ENCODE results near the gene FAM20A.
A peak's percentile ranks its signal among the peaks of the same experiment; 100 is the strongest.
"Not testable (repeated sequence)": the region's sequence is repeated elsewhere in the genome, so short reads cannot be mapped to it uniquely, and the experiment has no call there.

The FAM20A gene

DNA sequence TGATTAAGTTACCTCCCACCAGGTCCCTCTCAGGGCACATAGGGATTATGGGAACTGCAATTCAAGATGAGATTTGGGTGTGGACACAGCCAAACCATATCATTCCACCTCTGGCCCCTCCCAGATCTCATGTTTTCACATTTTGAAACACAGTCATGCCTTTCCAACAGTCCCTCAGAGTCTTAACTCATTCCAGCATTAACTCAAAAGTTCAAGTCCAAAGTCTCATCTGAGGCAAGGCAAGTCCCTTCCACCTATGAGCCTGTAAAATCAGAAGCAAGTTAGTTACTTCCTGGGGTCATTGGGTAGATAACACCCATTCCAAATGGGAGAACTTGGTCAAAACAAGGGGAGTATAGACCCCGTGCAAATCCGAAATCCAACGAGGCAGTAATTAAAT is 83.6 kb downstream of the FAM20A start:
- H3K27ac Mint-ChIP-seq, H3K9me3 Mint-ChIP-seq, H3K4me3 Mint-ChIP-seq, ATAC-seq, DNase-seq, H3K27me3 Mint-ChIP-seq: not testable (repeated sequence)
- peaks cover 62% of the 10 kb centered on the region for H3K36me3 Mint-ChIP-seq (ENCODE audit: low read depth)
- peaks cover 50% of the 10 kb centered on the region for H3K4me1 Mint-ChIP-seq

GRCh38 chr17:68516732-68517131 is 84.4 kb downstream of the FAM20A start:
- no peak overlapping the region for H3K4me3 Mint-ChIP-seq
- peaks cover 58% of the 10 kb centered on the region for H3K36me3 Mint-ChIP-seq (ENCODE audit: low read depth)
- H3K9me3 Mint-ChIP-seq: no peaks in the 10 kb centered on the region
- ATAC-seq (no peak), DNase-seq (no peak)
- H3K27ac Mint-ChIP-seq: no peak overlapping the region
- peaks cover 53% of the 10 kb centered on the region for H3K4me1 Mint-ChIP-seq
- H3K27me3 Mint-ChIP-seq: no peaks in the 10 kb centered on the region

DNA sequence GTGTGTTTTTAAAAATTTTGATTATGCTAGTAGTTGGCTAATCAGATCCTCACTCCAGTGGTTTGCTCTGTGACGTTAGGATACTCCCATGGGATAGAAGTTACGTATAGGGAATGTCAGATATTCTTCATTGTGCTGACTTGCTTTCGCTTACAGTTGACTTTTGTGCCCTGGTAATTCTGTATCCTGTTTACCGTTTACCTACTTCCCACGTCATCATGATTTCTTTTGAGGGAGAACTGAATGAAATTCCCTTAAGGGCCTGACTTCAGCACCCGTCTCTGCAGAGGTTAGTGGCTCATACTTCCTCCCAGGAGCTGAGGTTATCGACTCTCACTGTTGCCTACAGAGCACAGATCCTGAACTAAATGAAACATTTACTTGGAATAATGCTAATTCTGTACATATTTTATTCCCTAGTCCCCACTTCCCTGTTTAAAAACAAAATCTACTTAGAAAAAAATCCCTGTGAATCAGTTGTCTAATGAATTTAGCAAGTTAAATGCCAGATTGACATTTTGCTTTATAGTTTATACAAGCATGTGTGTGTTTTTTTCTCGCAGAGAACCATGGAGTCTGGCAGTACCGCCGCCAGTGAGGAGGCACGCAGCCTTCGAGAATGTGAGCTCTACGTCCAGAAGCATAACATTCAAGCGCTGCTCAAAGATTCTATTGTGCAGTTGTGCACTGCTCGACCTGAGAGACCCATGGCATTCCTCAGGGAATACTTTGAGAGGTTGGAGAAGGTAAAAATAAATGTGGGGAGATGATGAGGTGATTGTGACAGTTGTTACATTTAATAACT is 86.1 kb downstream of the FAM20A start:
- Mint-ChIP-seq H3K27ac (no peak overlapping the region), H3K36me3 (ENCODE audit: low read depth) (peaks cover 54% of the 10 kb centered on the region), H3K4me1 (peaks cover 56% of the 10 kb centered on the region), H3K27me3 (no peaks in the 10 kb centered on the region), H3K4me3 (peak overlapping the region; percentile 99), H3K9me3 (no peaks in the 10 kb centered on the region)
- DNase-seq (no peak), ATAC-seq (no peak)

- Mint-ChIP-seq H3K36me3 (ENCODE audit: low read depth) (peaks cover 47% of the 10 kb centered on the region), H3K27ac (peak overlapping the region; percentile 96)
Observed at GRCh38 chr17:68513932-68514331, 87.2 kb downstream of the FAM20A start.

DNA sequence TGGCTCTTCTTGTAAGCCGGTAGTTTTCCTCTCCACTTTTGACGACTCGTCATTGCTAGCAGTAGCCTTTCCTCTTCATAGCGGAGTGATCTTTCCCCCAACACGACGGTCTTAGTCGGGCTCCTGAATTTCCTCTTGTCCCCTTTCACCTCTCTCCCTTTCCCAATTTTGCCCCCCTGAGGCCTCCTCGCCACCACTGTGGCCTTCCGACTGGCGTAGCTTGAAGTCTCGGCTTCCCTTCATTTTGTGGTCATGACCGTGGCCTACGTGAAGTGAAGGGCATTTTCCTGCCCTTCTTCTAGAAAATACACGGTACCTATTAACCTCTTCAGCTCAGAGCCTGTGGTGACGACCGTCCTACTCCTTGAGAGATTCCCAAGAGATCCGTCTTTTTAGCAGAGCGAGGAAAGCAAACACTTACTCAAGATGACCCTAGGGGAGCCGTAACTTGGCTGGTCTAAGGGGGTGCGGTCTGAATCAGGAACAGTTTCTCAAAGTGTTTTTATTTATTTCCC is 88.2 kb downstream of the FAM20A start:
- H3K27ac Mint-ChIP-seq: peak overlapping the region; percentile 96
- H3K27me3 Mint-ChIP-seq: no peaks in the 10 kb centered on the region
- H3K4me3 Mint-ChIP-seq: peak overlapping the region; percentile 99
- no peak for ATAC-seq
- H3K9me3 Mint-ChIP-seq: no peaks in the 10 kb centered on the region
- no peak for DNase-seq
- peaks cover 40% of the 10 kb centered on the region for H3K36me3 Mint-ChIP-seq (ENCODE audit: low read depth)
- H3K4me1 Mint-ChIP-seq: peaks cover 56% of the 10 kb centered on the region

More at GRCh38 chr17:68513932-68514331, 87.2 kb downstream of the FAM20A start:
- Mint-ChIP-seq H3K4me3 (peak overlapping the region; percentile 99), H3K27me3 (no peaks in the 10 kb centered on the region), H3K4me1 (peaks cover 53% of the 10 kb centered on the region), H3K9me3 (no peaks in the 10 kb centered on the region)
- no peak for DNase-seq
- ATAC-seq: no peak

- ATAC-seq (peak; percentile 91), DNase-seq (peak; percentile 92)
- peak within 1 kb of the TSS; percentile 99 for H3K4me3 Mint-ChIP-seq
- H3K9me3 Mint-ChIP-seq: no peaks in the 10 kb centered on the region
- peaks cover 62% of the 10 kb centered on the region for H3K4me1 Mint-ChIP-seq
- H3K27me3 Mint-ChIP-seq: no peaks in the 10 kb centered on the region
- H3K36me3 Mint-ChIP-seq (ENCODE audit: low read depth): peaks cover 34% of the 10 kb centered on the region
- H3K27ac Mint-ChIP-seq: peak within 1 kb of the TSS; percentile 99
Observed at GRCh38 chr17:68512247-68512959, 88.8 kb downstream of the FAM20A start, which contains the start of gene PRKAR1A. TSS of gene PRKAR1A (plus strand) at chr17:68512430. CDS start at chr17:68515400, 2,970 bp downstream.

DNA sequence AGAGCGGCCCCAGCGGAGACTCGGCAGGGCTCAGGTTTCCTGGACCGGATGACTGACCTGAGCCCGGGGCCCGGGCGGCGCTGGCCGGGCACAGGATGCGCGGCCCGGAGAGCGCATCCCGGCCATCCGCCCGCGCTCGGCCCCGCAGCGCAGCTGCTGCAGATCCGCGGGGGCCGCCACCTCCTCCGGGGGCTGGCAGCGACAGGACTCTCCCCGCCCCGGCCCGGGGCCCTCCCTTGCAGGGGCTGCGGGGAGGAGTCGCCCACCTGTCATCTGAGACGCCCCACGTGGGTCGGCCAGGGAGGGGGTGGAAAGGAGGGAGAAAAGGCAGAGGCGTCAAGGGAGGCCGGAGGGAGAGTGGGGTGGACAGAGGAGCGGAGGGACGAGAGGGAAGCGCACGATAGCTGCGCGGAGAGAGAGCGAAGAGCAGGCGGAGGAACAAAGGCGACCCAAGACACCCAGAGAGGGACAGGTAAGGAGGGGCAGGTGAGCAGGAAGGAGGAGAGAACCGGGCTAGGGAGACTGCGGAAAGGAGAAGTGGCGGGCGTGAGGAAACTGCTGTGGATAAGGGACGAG is 89.4 kb downstream of the FAM20A start:
- no peaks in the 10 kb centered on the region for H3K9me3 Mint-ChIP-seq
- H3K27me3 Mint-ChIP-seq: no peaks in the 10 kb centered on the region
- DNase-seq: peak; percentile 65
- ATAC-seq: peak; percentile 57
- H3K27ac Mint-ChIP-seq: peak overlapping the region; percentile 99
- H3K36me3 Mint-ChIP-seq (ENCODE audit: low read depth): peaks cover 27% of the 10 kb centered on the region
- H3K4me1 Mint-ChIP-seq: peaks cover 62% of the 10 kb centered on the region
- peak overlapping the region; percentile 99 for H3K4me3 Mint-ChIP-seq

DNA sequence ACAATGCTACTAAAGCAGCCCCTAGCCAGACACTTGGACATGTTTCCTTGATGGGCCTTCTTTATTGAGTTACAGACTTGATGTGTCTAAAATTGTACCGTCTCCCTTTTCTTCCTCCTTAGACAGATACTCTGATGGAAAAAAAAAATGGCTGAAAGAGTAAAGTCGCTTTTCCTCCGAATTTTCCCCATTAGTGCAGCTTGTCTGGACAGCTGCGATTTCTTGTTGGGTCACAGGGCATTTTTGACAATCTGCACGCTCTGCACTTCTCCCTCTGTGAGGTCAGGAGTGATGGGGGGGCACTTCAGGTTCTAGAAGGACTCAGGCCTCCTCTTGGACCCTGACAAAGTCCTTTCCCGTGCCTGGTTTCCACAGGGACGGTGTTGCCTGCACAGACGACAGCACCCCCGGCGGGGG is 89.9 kb downstream of the FAM20A start:
- ATAC-seq: no peak
- peak overlapping the region; percentile 74 for H3K27ac Mint-ChIP-seq
- peak overlapping the region; percentile 77 for H3K4me3 Mint-ChIP-seq

DNA sequence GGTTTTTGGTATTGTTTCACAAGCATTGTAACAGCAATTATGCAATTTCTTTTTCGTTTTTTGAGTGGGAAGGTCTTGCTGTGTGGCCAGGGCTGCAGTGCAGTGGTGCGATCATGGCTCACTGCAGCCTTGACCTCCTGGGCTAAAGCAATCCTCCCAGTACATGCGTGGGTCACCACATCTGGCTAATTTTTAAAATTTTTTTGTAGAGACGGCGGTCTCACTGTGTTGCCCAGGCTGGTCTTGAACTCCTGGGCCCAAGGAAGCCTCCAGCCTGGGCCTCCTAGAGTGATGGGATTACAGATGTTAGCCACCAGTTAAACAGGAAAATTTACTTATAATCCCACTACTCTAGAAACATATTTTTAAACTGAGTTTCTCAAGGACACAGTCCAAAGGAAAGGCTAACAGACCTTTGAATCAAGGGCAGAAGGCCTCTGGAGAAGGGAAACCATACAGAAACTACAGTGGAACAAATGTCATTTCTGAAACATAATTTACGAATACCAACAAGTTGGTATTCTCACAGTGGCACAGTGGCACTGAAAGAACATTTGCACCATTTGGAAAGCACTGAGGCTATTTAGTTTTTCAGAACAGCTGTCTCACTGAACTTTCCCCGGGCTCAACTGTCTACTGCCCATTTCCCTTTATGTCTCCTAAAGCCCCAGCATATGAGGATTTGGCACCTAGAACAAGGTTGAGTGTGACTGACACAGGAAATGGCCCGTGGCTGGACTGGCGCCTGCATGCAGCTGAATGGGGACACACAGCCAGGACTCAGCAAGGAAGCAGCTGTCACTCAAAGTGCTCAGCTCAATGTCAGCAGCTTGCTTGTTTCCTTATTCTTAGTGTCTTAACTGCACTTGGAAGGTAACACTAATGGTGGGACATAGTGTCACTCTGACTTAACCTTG is 91.8 kb downstream of the FAM20A start:
- H3K36me3 Mint-ChIP-seq (ENCODE audit: low read depth): peaks cover 10% of the 10 kb centered on the region
- peaks cover 45% of the 10 kb centered on the region for H3K4me1 Mint-ChIP-seq
- DNase-seq (no peak), ATAC-seq (no peak)
- H3K27me3 Mint-ChIP-seq: no peaks in the 10 kb centered on the region
- no peak overlapping the region for H3K4me3 Mint-ChIP-seq
- H3K9me3 Mint-ChIP-seq: no peaks in the 10 kb centered on the region
- no peak overlapping the region for H3K27ac Mint-ChIP-seq

More for the DNA sequence above, 89.9 kb downstream of the FAM20A start:
- DNase-seq: no peak
- peaks cover 25% of the 10 kb centered on the region for H3K36me3 Mint-ChIP-seq (ENCODE audit: low read depth)
- peaks cover 61% of the 10 kb centered on the region for H3K4me1 Mint-ChIP-seq
- no peaks in the 10 kb centered on the region for H3K9me3 Mint-ChIP-seq
- H3K27me3 Mint-ChIP-seq: no peaks in the 10 kb centered on the region

- no peak for DNase-seq
- Mint-ChIP-seq H3K9me3 (no peaks in the 10 kb centered on the region), H3K27ac (no peak overlapping the region), H3K4me1 (peaks cover 33% of the 10 kb centered on the region), H3K4me3 (no peak overlapping the region), H3K27me3 (no peaks in the 10 kb centered on the region), H3K36me3 (ENCODE audit: low read depth) (no peaks in the 10 kb centered on the region)
- ATAC-seq: no peak
Observed at GRCh38 chr17:68507576-68507975, 93.6 kb downstream of the FAM20A start.

GRCh38 chr17:68505951-68506350 is 95.2 kb downstream of the FAM20A start:
- DNase-seq (no peak), ATAC-seq (no peak)
- H3K36me3 Mint-ChIP-seq (ENCODE audit: low read depth): no peaks in the 10 kb centered on the region
- H3K4me3 Mint-ChIP-seq: no peak overlapping the region
- H3K27me3 Mint-ChIP-seq: no peaks in the 10 kb centered on the region
- peaks cover 23% of the 10 kb centered on the region for H3K4me1 Mint-ChIP-seq
- H3K27ac Mint-ChIP-seq: no peak overlapping the region
- H3K9me3 Mint-ChIP-seq: no peaks in the 10 kb centered on the region

DNA sequence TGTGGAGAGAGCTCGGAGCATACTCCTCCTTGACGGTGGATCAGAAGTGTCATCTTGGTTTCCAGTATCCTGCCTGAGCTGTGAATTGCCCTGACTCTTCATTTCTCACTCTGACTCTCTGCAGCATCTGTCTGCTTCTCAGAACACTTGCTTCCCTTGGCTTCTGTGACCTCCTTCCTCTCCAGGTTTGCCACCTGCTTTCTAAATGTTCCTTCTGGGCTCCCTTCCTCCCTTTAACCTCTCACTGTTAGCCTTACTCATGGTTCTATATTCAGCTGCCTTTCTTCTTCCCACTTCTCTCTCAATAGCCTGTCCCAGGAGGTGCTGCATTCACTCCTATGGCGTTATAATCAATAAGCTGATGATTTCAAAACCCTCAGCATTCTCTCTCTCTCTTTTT is 100.1 kb downstream of the FAM20A start:
- DNase-seq (no peak), ATAC-seq (no peak)
- peaks cover 6% of the 10 kb centered on the region for H3K9me3 Mint-ChIP-seq
- peaks cover 23% of the 10 kb centered on the region for H3K4me1 Mint-ChIP-seq
- no peak overlapping the region for H3K27ac Mint-ChIP-seq
- H3K27me3 Mint-ChIP-seq: no peaks in the 10 kb centered on the region
- H3K36me3 Mint-ChIP-seq (ENCODE audit: low read depth): no peaks in the 10 kb centered on the region
- H3K4me3 Mint-ChIP-seq: no peak overlapping the region

- Mint-ChIP-seq H3K4me1 (peaks cover 24% of the 10 kb centered on the region), H3K4me3 (no peak overlapping the region), H3K9me3 (peaks cover 6% of the 10 kb centered on the region), H3K36me3 (ENCODE audit: low read depth) (no peaks in the 10 kb centered on the region), H3K27me3 (no peaks in the 10 kb centered on the region), H3K27ac (no peak overlapping the region)
- no peak for DNase-seq
- ATAC-seq: no peak
Observed at GRCh38 chr17:68499587-68499986, 101.6 kb downstream of the FAM20A start.

Data from activated naive CD8-positive, alpha-beta T cell treated with anti-CD3 and anti-CD28 coated beads, Interleukin-2, amount 50 U/mL, for 24 hours (primary cell).